Glutamatergic neuron (in vitro differentiated cells): ENCODE data around the gene GPHN. TPM values are rescaled to one million over a fixed set of nuclear protein-coding genes. Genes with fewer than 3 reads are reported as not detected.

Experiments used
- DNase-seq: peaks from one replicate; pipeline ENCODE4 v3.0.0; 2022
- H3K27ac Mint-ChIP-seq: one replicate; pipeline ENCODE4 v1.8.0; 2020; ENCODE audit warnings: mild to moderate bottlenecking, mixed read lengths, inconsistent platforms; ENCODE audit not compliant: unreplicated experiment
- H3K27me3 Mint-ChIP-seq: one replicate; pipeline ENCODE4 v1.8.0; 2020; ENCODE audit warnings: mild to moderate bottlenecking, moderate library complexity, mixed read lengths, inconsistent platforms; ENCODE audit not compliant: unreplicated experiment
- H3K36me3 Mint-ChIP-seq: one replicate; pipeline ENCODE4 v1.8.0; 2020; ENCODE audit warnings: mild to moderate bottlenecking, mixed read lengths, inconsistent platforms; ENCODE audit not compliant: unreplicated experiment
- H3K4me1 Mint-ChIP-seq: one replicate; pipeline ENCODE4 v1.8.0; 2020; ENCODE audit warnings: mild to moderate bottlenecking, low read depth, mixed read lengths, inconsistent platforms; ENCODE audit not compliant: unreplicated experiment
- H3K4me3 Mint-ChIP-seq: one replicate; pipeline ENCODE4 v1.8.0; 2020; ENCODE audit warnings: mild to moderate bottlenecking, mixed read lengths, inconsistent platforms; ENCODE audit not compliant: unreplicated experiment
- H3K9me3 Mint-ChIP-seq: one replicate; pipeline ENCODE4 v1.8.0; 2020; ENCODE audit warnings: mild to moderate bottlenecking, moderate library complexity, mixed read lengths, inconsistent platforms; ENCODE audit not compliant: unreplicated experiment
- CTCF ChIP-seq: fragments of 200-600 bp; sonication (generic); IDR thresholded peaks from one replicate; pipeline ENCODE4 v1.5.0; 2021; ENCODE audit not compliant: partially characterized antibody, unreplicated experiment
- total RNA-seq: library from RNA; stranded (reverse); fragmentation: NEBNext Ultra II Directional; extraction: Animal tissue kit (Norgen Biotek cat#: 25700); gene quantifications from one replicate; pipeline ENCODE4 v1.2.1, GENCODE V29; 2021; ENCODE audit not compliant: unreplicated experiment

GPHN gene
- total RNA-seq, 1 donor from 2014 or later: 29.8 TPM

- TF ChIP-seq CTCF: no peak
Measured at GRCh38 chr14:66636240-66636639, 128.3 kb downstream of the GPHN start.

GRCh38 chr14:66638689-66639088 lies 130.7 kb downstream of the GPHN start:
- Mint-ChIP-seq H3K9me3 (no peaks in the 10 kb centered on the region), H3K27ac (no peak overlapping the region), H3K4me3 (no peak overlapping the region), H3K36me3 (no peaks in the 10 kb centered on the region), H3K4me1 (no peaks in the 10 kb centered on the region), H3K27me3 (no peaks in the 10 kb centered on the region)
- DNase-seq: no peak
- TF ChIP-seq CTCF: no peak

More at GRCh38 chr14:66636240-66636639, 128.3 kb downstream of the GPHN start:
- Mint-ChIP-seq H3K36me3 (no peaks in the 10 kb centered on the region), H3K4me1 (no peaks in the 10 kb centered on the region), H3K4me3 (no peak overlapping the region), H3K27ac (no peak overlapping the region), H3K27me3 (no peaks in the 10 kb centered on the region), H3K9me3 (no peaks in the 10 kb centered on the region)
- DNase-seq: no peak

- H3K27me3 Mint-ChIP-seq: no peaks in the 10 kb centered on the region
- H3K27ac Mint-ChIP-seq: no peak overlapping the region
- H3K36me3 Mint-ChIP-seq: no peaks in the 10 kb centered on the region
- H3K4me1 Mint-ChIP-seq: no peaks in the 10 kb centered on the region
- no peak for DNase-seq
- no peaks in the 10 kb centered on the region for H3K9me3 Mint-ChIP-seq
- H3K4me3 Mint-ChIP-seq: no peak overlapping the region
- TF ChIP-seq CTCF: no peak
Measured at GRCh38 chr14:66641861-66642635, 134.1 kb downstream of the GPHN start.

GRCh38 chr14:66643344-66643743 lies 135.4 kb downstream of the GPHN start:
- H3K4me1 Mint-ChIP-seq: no peaks in the 10 kb centered on the region
- H3K36me3 Mint-ChIP-seq: no peaks in the 10 kb centered on the region
- H3K27ac Mint-ChIP-seq: no peak overlapping the region
- DNase-seq: no peak
- H3K27me3 Mint-ChIP-seq: no peaks in the 10 kb centered on the region
- TF ChIP-seq CTCF: no peak
- H3K9me3 Mint-ChIP-seq: no peaks in the 10 kb centered on the region
- no peak overlapping the region for H3K4me3 Mint-ChIP-seq

GRCh38 chr14:66645716-66646115 lies 137.8 kb downstream of the GPHN start:
- DNase-seq: no peak
- H3K27ac Mint-ChIP-seq: no peak overlapping the region
- peaks cover 4% of the 10 kb centered on the region for H3K4me1 Mint-ChIP-seq
- TF ChIP-seq CTCF: no peak
- H3K9me3 Mint-ChIP-seq: no peaks in the 10 kb centered on the region
- H3K27me3 Mint-ChIP-seq: no peaks in the 10 kb centered on the region
- H3K4me3 Mint-ChIP-seq: no peak overlapping the region
- no peaks in the 10 kb centered on the region for H3K36me3 Mint-ChIP-seq
